HCEC 1CT (cell line): ENCODE measurements around the gene APMAP.
"Not testable (repeated sequence)": the region's sequence is repeated elsewhere in the genome, so short reads cannot be mapped to it uniquely, and the experiment has no call there.

Experiments
- DNase-seq: peaks from one replicate; pipeline ENCODE4 v3.0.0-alpha.2; 2017

APMAP gene

GRCh38 chr20:24950128-24950835, 42.3 kb downstream of the APMAP start:
- DNase-seq: no peak

DNA sequence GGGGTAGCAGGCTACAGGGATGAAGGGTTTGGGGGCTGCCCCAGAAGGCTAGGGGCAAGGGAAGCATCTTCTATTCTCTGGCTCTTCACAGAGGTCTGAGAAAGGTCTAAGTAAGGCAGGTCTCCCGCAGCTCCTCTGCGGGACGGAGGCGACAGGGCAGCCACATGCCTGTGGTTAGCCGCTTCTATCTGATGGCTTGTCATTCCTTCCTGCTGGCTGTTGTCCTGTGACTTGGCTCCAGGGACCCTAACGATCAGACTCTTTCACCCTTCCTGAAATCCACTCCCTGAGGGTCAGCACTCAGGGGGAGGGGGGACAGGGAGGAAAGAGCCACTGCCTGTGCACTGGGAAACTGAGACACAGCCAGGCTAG, 42.8 kb downstream of the APMAP start:
- DNase-seq: no peak

DNA sequence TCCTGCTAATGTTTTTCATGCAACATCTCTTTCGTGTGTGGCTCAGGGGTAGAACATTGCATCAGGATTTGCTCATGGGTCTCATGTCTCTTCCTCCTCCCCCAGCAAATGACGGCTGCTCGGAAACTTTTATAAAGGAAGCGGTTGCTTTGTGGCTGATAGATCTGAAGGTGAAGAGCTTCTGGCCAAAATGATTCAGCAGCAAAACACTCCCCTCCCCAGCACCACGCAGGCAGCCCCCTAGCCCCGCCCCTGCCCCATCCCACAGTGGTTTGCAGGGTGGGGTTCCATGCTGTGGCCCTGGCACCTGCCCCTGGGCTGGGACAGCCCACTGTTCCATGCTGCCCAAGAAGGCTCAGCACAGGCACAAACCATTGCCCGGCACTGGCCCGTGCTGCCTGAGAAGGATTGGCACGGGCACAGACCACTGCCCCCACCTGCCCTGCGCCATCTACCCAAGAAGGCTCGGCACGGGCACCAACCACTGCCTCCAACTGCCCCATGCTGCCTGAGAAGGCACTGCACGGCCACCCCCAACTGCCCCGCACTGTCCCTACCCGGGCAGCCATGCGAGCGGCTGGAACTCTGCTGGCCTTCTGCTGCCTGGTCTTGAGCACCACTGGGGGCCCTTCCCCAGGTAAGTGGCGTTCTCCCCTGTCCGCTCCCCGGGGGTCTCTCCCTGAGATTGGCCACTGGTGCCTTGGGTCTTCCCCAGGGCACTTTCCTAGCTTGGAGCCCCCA, 43.4 kb downstream of the APMAP start, which contains the start of gene CST7:
TSS of gene CST7 (plus strand) at position 331 of the 741 bp plus-strand sequence. CDS start at position 568, 237 bp downstream.
- DNase-seq: no peak

GRCh38 chr20:24948396-24948938, 44.1 kb downstream of the APMAP start:
- not testable (repeated sequence) for DNase-seq

- DNase-seq: not testable (repeated sequence)
Measured at GRCh38 chr20:24946376-24946775, 46.2 kb downstream of the APMAP start.

DNA sequence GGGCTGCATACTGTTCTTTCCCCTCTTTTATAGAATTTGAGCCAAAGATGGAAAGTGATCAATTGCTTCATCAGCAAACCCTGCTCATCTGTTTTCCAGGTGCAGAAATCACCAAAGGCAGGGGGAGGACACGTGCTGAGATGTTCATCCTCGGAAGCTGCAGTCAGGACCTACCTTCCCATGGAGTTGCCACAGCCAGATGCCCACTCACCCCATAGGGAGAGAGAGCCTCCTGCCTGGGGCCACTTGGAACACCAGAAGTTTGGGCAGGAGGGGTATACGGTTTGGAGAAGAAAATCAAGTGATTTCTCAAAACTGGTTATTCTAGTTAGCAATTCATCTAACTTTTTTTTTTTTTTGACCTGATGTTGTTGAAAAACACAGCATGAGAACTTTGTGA, 48.8 kb downstream of the APMAP start:
- no peak for DNase-seq

GRCh38 chr20:24943196-24943595, 49.4 kb downstream of the APMAP start:
- DNase-seq: no peak

DNA sequence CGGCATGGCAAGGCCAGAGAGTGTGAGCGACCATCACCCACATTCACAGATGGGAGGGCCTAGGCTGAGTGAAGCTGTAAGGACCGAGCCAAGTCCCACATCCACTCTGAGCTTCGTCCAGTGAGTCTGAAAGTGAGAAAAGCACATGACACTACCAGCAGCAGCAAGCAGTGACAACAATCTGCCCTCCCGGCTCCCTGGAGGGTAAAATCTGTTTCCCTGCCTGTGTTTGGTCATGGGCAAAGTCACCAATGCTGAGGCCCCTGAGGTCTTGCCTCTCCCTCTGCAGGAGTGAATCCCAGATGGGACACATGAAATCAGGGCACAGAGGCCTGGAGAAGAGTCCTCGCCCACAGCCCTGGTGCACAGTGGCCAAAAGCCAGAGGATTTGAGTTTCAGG, 49.9 kb downstream of the APMAP start:
- no peak for DNase-seq

DNA sequence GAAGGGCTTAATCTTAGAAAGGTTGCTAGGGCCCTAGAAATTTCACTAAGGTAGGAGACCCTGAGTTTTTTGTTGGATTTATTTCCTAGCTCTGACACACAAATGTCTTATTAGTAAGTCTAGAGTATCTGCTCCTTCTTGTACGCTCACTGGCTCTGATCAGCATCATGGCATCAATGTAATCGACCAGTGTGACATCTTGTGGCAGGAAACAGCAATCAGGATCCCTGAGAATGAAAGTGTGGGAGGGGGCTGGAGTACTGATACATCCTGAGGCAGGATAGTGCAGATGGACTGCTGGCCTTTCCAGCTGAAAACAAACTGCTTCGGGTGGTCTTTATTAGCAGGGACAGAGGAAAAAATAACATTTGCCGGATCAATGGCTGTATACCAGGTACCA, 53.5 kb downstream of the APMAP start:
- no peak for DNase-seq

DNA sequence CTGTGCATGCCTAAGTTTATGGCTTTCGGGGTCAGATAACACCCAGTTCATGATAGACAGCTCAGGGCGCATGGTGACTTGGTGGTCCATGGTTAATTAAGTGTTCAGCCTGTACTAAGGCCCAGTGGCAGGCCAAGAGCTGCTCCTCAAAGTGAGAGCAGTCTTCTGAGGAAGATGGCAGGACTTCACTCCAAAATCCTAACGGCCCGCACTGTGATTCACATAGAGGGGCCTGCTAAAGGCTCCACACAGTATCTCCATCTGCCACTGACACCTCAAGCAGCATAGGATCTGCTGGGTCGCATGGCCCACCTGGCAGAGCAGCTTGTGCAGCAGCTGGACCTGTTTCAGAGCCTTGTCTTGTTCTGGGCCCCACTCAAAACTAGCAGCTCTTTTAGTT, 54.1 kb downstream of the APMAP start:
- no peak for DNase-seq

DNA sequence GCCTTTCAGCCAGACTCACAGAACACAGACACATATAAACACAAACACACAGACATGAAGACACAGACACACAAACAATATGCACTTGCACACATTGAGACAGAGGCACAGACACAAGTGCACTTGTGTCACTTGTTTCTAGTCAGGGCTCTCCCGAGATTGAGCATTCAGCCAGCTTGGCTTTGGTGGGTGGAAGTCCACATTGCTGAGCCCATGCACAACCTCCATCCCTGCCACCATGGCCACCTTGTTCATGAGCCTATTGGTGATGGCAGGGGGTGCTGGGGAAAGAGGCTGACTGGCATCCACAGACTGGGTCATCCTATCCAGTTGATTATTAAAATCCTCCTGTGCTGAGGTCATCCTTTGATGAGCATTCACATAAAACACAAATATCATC, 55.0 kb downstream of the APMAP start:
- no peak for DNase-seq

DNA sequence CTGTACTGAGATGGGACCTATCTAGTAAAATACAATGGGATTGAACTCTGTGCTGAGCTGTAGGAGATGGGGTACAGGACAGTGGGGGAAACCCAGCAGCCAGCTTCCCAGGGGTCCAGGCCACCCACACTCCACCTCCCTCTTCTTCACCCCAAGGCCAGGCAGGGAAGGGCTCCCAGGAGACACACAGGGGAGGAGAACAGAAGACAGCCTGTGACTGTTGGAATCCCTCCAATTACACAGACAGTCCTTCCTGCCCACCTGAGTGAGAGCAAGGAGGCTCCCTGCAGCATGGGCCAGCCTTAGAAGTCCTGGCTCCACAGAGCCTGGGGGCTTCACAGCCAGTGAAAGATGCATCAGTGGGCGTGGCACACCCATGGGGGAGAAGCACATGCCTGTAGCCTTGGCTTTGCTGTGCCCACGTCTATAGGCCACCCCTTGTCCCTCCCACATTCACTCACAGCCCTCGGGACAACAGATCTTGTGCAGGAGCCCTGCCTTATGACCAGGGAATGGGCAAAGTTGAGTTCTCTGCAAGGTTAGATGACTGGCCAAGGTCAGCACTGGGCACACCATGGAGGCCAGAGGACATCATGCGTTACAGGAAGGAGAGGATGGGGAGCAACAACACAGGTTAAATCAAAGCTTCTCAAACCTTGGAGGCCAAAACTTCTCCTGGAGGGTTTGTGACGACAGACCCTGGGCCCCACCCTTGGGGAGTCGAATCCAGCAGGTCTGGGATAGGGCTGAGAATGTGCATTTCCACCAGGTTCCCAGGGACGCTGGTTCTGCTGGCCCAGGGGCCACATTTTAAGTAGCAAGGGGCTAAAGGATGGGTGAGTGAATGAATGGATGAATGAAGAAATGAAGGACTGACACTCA, 55.8 kb downstream of the APMAP start:
- DNase-seq: no peak

DNA sequence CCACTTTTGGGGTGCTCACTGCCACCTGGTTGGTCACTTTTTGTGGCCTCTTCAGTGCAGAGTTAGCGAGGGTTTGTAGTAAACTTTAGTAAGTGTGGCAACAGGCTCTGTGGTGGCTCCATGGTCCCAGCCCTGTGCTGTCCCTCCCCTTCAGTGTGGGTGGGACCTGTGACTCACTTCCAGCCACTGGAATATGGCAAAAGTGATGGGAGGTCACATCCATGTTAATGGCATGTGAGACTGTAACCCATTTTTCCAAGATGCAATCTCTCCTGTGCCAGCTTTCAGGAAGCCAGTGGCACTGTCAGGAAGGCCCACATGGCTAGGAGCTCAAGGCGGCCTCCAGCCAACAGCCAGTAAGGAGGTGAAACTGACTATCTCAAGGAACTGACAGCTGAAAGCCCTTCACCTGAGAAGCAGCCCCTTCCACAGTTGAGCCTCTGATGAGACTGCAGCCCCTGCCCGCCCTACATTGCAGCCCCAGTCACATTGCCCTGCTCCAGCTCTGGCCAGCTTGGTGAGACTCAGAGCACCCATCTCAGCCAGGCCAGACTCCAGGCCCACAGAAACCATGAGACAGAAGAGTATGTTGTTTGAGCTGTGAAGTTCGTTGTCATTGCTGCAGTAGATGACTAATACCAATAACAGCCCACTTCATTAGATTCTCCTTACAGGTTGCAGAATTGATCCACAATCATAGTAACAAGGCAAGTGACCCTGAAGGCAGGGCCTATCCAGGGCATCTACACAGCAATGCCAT, 56.6 kb downstream of the APMAP start:
- no peak for DNase-seq

GRCh38 chr20:24935140-24935539, 57.4 kb downstream of the APMAP start:
- no peak for DNase-seq

DNA sequence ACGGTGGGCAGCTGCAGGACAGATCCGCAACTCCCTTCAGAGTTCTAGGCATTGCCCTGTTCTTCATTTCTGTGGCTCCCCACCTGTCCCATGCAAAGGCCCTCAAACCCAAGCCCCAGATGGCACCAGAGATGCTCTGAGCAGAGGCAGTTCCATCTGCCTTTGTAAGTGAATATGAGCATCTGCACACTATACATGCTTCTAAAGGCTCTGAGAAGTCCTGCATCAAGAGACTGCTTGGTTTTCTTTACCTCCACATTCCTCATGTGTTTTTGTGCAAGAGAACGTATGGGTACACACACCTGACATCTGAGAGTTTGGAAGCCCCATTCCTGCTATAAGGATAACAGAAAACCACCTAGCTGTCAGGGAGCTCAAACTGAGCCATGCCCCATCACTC, 57.8 kb downstream of the APMAP start:
- DNase-seq: no peak

DNA sequence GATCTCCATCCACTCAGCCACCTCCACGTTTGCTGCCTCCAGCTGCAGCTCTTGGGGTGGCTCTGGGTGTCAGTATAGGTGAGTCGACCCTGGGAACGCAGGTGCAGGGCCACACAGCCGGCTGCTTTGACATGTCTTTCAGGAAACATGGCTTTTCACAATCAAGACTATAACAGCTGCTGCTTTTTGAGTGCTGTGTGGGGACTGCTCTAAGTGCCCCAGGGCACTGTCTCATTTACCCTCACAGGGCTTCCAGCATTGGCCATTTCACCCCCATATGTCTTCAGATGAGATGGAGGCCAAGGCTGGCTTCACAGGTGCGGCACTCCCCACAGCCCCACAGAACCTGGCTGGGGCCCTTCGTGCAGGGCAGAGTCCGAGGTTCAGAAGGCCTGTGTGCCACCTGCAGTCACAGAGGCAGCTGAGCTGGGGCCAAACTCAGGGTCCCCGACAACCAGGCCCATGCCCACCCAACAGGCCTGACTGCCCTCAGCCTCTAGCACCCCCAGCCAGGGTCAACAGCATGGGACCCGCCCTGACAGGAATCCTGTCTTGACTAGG, 58.4 kb downstream of the APMAP start:
- DNase-seq: no peak

- no peak for DNase-seq
Measured at GRCh38 chr20:24933266-24933908, 59.2 kb downstream of the APMAP start.

DNA sequence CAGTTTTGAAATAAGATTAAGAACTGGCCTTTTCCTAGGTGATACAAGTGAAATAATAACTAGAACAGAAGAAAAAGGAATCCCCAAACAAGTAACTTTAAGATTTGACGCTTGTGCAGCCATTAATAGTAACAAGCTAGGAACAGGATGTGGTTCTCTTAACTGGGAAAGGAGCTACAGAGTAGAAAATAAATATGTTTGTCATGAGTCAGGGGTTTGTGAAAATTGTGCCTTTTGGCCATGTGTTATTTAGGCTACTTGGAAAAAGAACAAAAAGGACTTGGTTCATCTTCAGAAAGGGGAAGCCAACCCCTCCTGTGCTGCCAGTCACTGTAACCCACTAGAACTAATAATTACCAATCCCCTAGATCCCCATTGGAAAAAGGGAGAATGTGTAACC, 60.7 kb downstream of the APMAP start:
- not testable (repeated sequence) for DNase-seq

GRCh38 chr20:24930724-24931688, 61.5 kb downstream of the APMAP start:
- DNase-seq: not testable (repeated sequence)
